ENCODE measurements around the gene PRXL2C. TPM values are rescaled to one million over a fixed set of nuclear protein-coding genes. Genes with fewer than 3 reads are reported as not detected.

Gene PRXL2C
- total and polyA plus RNA-seq, 2 donors: 11.2 to 19.7 TPM

DNA sequence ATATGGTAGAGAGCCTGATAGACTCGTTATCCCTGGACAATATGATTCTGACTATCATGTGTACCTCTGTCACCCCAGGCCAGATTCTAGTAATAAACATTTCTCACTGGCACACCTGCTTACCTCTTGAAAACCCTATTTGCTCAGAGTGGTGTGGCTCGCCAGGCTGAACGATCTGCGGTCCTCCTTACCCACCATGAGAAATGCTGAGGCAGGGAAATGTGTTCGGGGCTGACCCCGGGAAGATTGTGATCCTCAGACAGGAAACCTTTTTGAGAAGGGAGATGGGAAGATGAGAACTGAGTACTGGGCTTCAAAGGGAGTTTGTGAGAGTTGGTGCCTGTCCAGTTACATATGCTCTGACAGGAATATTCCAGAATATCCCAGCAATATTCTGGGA is 10.7 kb upstream of the PRXL2C start:
- DNase-seq (ENCODE audit: extremely low spot score): no peak
- WGBS: 84% methylated on average over 6 of the region's 6 CpGs
- Histone ChIP-seq H3K27ac (ENCODE audit: low read depth) (no peak overlapping the region), H3K4me3 (ENCODE audit: low read depth, low read length) (no peak overlapping the region), H3K4me1 (ENCODE audit: insufficient read depth) (no peaks in the 10 kb centered on the region), H3K36me3 (ENCODE audit: insufficient read depth) (no peaks in the 10 kb centered on the region)

DNA sequence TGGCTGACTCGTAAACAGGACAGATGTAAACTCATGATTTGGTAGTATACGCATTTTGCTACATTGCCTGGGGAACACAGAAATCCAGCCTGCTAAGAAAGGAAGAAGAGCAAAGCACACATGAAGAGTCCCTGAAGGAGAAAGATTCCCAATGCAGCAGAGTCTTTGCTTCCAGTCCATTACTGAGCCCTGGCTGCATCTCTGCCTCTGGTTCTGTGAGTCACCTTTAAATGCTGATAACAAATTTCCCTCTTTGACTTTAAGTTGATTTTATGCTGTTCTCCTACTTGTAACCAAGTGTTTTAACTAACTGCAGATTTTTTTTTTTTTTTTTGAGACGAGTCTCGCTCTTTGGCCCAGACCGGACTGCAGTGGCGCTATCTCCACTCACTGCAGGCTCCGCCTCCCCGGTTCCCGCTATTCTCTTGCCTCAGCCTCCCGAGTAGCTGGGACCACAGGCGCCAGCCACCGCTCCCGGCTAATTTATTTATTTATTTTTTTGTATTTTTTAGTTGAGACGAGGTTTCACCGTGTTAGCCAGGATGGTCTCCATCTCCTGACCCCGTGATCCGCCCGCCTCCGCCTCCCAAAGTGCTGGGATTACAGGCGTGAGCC is 8.5 kb upstream of the PRXL2C start:
- 88% methylated on average over 20 of the region's 20 CpGs for WGBS
- DNase-seq (ENCODE audit: extremely low spot score): no peak
- Histone ChIP-seq H3K36me3 (ENCODE audit: insufficient read depth) (no peaks in the 10 kb centered on the region), H3K4me1 (ENCODE audit: insufficient read depth) (no peaks in the 10 kb centered on the region), H3K4me3 (ENCODE audit: low read depth, low read length) (no peak overlapping the region), H3K27ac (ENCODE audit: low read depth) (no peak overlapping the region)

DNA sequence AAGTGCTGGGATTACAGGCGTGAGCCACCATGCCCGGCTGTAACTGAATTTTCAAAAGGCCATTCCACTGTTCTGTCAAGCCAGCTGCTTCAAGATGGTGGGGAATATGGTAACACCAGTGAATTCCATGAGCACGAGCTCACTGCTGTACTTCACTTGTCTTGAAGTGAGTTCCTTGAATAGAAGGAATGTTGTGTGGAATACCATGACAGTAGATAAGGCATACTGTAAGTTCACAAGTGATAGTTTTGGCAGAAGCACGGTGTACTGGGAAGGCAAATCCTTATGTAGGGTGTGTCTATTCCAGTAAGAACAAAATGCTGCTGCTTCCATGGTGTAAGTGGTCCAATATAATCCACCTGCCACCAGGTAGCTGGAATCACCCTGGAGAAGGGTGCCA is 6.6 kb upstream of the PRXL2C start:
- DNase-seq (ENCODE audit: extremely low spot score): no peak

DNA sequence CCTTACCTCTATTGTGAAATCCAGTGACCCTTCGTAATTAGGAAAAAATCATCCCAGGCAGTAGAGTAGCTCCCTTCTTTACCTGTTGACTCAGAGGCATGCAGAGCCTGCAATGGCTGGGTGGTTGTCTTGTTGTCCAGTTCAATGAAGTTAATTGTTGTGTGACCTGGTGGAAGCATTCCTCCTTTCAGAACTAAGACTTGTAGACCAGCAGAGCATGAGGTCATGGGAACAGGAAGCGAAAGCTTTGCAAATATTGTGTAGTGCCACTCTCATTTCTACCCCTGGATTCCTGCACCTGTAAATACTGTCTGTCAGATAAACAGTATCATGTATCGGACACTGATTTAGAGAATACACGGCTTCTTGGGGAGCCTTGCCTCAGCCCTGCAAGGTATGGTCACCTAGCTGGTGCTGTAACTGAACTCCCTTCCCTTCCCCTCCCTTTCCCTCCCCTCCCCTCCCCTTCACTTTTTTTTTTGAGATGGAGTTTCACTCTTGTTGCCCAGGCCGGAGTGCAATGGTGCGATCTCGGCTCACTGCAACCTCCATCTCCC is 5.7 kb upstream of the PRXL2C start:
- DNase-seq (ENCODE audit: extremely low spot score): no peak
- Histone ChIP-seq H3K4me3 (ENCODE audit: low read depth, low read length) (no peak overlapping the region), H3K36me3 (ENCODE audit: insufficient read depth) (no peaks in the 10 kb centered on the region), H3K27ac (ENCODE audit: low read depth) (no peak overlapping the region), H3K4me1 (ENCODE audit: insufficient read depth) (no peaks in the 10 kb centered on the region)
- WGBS: 86% methylated on average over 7 of the region's 7 CpGs

More for the DNA sequence above, 6.6 kb upstream of the PRXL2C start:
- Histone ChIP-seq H3K36me3 (ENCODE audit: insufficient read depth) (no peaks in the 10 kb centered on the region), H3K4me3 (ENCODE audit: low read depth, low read length) (no peak overlapping the region), H3K27ac (ENCODE audit: low read depth) (no peak overlapping the region), H3K4me1 (ENCODE audit: insufficient read depth) (no peaks in the 10 kb centered on the region)
- WGBS: 81% methylated on average over 4 of the region's 4 CpGs

DNA sequence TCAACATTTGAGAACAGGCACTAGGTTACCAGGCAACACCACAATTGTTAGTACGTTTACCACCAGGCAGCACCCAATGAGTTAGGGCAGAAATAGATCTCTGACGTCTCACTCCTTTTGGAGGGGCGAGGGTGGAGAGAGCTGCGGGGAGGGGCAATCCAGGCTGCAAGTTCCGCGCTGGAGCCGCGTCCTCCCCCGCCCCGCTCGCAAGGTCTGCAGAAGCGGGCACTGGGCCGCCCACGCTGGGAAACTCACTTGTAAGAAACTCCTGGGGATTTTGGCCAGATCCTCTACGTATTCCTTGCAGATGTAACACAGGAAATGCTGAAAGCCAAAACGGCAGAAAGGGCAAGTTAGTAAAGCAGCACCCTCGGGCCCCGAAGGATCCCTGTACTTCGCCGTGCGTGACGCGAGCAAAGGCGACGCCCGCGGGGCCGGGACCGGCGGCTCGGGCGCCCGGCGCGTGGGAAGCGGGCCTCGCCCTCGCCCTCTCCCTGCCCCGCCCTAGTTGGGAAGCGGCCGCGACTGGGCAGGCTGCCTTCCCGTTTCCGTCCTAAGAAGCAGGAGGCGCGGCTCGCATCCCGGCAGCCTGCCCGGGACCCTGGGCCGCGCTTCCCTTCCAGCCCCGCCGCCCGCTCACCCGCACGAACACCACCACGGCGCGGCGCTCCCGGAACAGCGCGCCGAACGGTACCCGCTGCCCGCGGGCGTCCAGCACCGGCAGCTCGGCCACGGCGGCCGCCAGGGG is 493 bp downstream of the PRXL2C start:
- Histone ChIP-seq H3K4me1 (ENCODE audit: insufficient read depth) (no peaks in the 10 kb centered on the region), H3K36me3 (ENCODE audit: insufficient read depth) (no peaks in the 10 kb centered on the region), H3K27ac (ENCODE audit: low read depth) (peak overlapping the region; percentile 96), H3K4me3 (ENCODE audit: low read depth, low read length) (peak overlapping the region; percentile 68)
- under 1% methylated on average over 74 of the region's 74 CpGs for WGBS
- peak; percentile 65 for DNase-seq (ENCODE audit: extremely low spot score)

DNA sequence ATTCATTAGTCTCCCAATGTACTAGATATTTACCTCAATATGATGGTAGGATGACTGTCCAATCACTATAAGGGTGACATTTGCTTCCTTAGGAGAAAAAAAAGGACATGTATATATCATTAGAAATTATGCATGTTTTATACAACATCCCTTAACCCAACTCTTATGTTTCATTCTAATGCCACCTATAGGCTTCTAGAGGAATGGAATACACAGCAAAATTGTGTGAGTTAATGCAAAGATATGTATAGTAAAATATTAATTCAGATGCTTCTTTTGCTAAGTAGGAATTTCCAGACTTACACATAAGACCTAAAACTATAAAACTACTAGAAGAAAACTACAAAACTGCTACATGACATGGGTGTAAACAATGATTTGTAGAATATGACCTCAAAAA is 3.5 kb downstream of the PRXL2C start:
- H3K4me3 ChIP-seq (ENCODE audit: low read depth, low read length): no peak overlapping the region
- no peak for DNase-seq (ENCODE audit: extremely low spot score)
- no peaks in the 10 kb centered on the region for H3K36me3 ChIP-seq (ENCODE audit: insufficient read depth)
- H3K27ac ChIP-seq (ENCODE audit: low read depth): no peak overlapping the region
- H3K4me1 ChIP-seq (ENCODE audit: insufficient read depth): no peaks in the 10 kb centered on the region

DNA sequence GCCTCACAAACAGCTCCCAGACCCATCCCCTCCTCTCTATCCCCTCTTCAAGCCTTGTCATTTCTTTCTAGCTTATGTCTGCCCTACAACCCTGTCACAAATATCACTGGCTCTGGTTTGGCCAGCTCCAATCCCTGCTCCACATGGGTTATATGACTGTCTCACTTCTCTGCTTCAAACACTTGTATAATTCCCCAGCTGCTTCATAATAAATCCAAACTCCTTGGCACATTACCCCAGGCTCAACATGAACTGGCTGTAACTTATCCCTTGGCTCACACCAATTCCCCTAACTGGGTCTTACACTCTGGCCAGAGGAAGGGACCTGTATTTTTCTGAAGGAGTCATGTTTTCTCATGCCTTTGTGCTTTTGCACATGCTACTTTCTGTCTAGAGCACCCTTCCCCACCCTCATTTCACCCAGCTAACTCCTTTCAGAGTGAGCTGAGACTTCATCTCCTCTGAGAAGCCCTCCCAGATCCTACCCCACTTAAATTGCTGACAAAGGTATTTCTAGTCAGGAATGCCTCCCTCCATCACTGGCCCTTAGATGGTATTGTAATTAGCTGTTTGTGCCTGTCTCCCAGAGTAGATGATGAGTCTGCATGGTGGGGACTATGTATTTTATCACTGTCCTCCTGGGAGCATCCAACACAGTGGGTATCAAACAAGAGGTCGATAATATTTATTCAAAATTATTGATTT is 5.3 kb downstream of the PRXL2C start:
- no peak overlapping the region for H3K4me3 ChIP-seq (ENCODE audit: low read depth, low read length)
- no peak for DNase-seq (ENCODE audit: extremely low spot score)
- H3K36me3 ChIP-seq (ENCODE audit: insufficient read depth): no peaks in the 10 kb centered on the region
- WGBS: 89% methylated on average over 1 of the region's 1 CpG
- H3K27ac ChIP-seq (ENCODE audit: low read depth): no peak overlapping the region
- no peaks in the 10 kb centered on the region for H3K4me1 ChIP-seq (ENCODE audit: insufficient read depth)

DNA sequence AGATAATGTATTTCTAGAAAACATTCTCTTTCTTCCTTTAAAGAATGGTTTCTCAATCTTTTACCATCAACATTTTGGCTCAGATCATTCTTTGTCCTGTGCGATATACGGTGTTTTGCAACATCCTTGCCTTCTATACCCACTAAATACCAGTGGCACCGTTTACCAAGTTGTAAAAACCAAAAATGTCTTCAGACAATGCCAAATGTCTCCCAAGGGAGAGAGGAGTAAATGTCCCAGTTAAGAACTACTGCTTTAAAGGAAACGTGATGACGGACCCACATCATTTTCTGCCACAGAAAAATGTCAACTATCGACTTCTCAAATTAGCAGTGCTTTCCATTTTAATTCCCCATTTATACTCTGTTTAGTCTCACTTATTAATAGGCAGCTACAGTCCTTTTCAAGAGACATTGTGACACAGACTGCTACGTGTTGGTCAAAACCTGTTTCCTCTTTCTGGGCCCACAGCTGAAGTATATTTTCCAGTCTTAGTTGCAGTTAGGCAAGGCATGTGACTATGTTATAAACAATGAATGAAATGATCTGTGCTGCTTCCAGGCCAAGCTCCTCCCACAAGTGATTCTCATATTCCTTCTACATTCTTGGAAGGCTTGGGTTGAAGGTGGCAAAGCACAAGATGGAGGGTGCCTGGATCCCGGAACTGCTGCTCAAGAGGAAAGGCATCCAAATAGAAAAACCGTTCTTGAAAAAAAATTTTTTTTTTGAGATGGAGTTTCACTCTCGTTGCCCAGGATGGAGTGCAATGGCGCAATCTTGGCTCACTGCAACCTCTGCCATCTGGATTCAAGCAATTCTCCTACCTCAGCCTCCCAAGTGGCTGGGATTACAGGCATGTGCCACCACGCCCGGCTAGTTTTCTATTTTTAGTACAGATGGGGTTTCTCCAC is 8.8 kb downstream of the PRXL2C start:
- WGBS: 71% methylated on average over 13 of the region's 13 CpGs
- Histone ChIP-seq H3K4me1 (ENCODE audit: insufficient read depth) (no peaks in the 10 kb centered on the region), H3K36me3 (ENCODE audit: insufficient read depth) (peaks cover 3% of the 10 kb centered on the region), H3K27ac (ENCODE audit: low read depth) (no peak overlapping the region), H3K4me3 (ENCODE audit: low read depth, low read length) (no peak overlapping the region)
- DNase-seq (ENCODE audit: extremely low spot score): no peak

DNA sequence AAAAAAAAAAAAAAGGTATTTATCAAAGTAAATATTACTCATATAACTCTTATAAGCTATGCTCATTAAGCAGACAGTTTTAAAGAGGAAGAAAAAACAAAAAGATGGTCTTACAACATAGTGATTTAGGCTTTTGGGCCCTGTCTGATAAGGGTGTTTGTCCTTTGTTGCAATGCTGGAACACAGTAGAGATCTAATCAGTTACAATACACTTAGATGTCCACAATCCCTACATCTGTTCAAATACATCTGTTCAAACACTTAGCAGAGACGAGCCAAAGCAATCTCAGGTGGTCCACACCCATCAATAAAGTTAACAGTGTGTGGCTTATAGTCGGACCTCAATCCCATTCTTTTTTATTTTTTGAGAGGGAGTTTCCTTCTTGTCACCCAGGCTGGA is 11.0 kb downstream of the PRXL2C start:
- Histone ChIP-seq H3K36me3 (ENCODE audit: insufficient read depth) (peaks cover 3% of the 10 kb centered on the region), H3K27ac (ENCODE audit: low read depth) (no peak overlapping the region), H3K4me1 (ENCODE audit: insufficient read depth) (no peaks in the 10 kb centered on the region), H3K4me3 (ENCODE audit: low read depth, low read length) (no peak overlapping the region)
- DNase-seq (ENCODE audit: extremely low spot score): no peak
- WGBS: 82% methylated on average over 2 of the region's 2 CpGs

DNA sequence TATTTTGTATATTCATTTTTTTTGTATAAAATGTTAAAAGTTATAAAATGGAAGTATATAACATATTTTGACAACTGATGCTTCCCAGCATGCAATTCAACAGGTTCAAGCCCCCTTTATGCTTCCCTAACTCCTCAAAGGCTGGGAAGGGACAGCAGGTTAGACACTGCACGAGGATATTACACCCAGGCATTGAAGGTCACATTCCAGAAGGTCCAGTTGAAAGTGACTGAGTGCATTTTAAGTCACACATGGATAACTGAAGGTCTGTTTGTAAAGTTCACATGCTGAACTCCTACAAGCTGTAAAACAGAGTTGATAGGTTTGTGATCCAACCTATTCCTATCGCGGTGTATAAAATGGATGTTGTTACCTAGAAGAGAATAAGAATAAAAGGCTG is 13.6 kb downstream of the PRXL2C start:
- DNase-seq (ENCODE audit: extremely low spot score): no peak
- Histone ChIP-seq H3K4me3 (ENCODE audit: low read depth, low read length) (no peak overlapping the region), H3K27ac (ENCODE audit: low read depth) (no peak overlapping the region), H3K36me3 (ENCODE audit: insufficient read depth) (peaks cover 3% of the 10 kb centered on the region), H3K4me1 (ENCODE audit: insufficient read depth) (no peaks in the 10 kb centered on the region)
- 84% methylated on average over 3 of the region's 3 CpGs for WGBS

DNA sequence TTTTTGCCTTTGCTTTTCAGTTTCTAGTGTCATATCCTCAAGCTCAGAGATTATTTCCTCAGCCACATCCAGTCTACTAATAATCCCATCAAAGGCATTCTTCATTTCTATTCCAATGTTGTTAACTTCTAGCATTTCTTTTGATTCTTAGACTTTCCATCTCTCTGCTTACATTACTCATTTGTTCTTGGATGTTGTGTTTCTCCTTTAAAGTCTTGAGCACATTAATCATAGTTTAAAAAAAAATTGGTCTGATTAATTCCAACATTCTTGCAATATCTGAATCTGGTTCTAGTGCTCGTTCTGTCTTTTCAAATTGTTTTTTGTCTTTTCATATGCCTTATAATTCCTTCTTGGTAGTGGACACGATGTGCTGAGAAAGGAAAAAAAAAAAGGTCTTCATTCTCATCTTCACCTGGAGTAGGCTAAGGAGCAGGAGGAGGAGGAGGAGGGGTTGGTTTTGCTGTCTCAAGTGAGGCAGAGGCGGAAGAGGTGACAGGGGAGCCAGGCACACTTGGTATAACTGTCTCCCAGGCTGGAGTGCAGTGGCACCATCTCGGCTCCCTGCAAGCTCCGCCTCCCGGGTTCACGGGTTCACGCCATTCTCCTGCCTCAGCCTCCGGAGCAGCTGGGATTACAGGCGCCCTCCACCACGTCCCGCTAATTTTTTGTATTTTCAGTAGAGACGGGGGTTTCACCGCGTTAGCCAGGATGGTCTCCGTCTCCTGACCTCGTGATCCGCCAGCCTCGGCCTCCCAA is 16.3 kb downstream of the PRXL2C start:
- WGBS: 87% methylated on average over 19 of the region's 19 CpGs

DNA sequence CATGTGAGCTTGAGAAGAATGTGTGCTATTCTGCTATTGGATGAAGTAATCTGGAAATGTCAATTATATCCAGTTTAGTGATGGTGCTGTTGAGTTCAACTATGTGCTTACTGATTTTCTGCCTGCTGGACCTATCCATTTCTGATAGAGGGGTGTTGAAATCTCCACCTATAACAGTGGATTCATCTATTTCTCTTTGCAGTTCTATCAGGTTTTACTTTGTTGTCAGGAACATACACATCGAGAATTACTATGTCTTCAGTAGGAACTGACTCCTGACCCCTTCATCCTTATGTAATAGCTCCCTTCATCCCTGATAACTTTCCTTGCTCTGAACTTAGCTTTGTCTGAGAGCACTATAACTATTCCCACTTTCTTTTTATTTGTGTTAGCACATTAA is 18.7 kb downstream of the PRXL2C start:
- no peaks in the 10 kb centered on the region for H3K36me3 ChIP-seq (ENCODE audit: insufficient read depth)
- H3K4me3 ChIP-seq (ENCODE audit: low read depth, low read length): no peak overlapping the region
- H3K4me1 ChIP-seq (ENCODE audit: insufficient read depth): no peaks in the 10 kb centered on the region
- no peak overlapping the region for H3K27ac ChIP-seq (ENCODE audit: low read depth)
- DNase-seq (ENCODE audit: extremely low spot score): no peak
- whole genome bisulfite sequencing: 67% methylated on average over 1 of the region's 1 CpG

More for the DNA sequence above, 16.3 kb downstream of the PRXL2C start:
- no peak overlapping the region for H3K27ac ChIP-seq (ENCODE audit: low read depth)
- no peak overlapping the region for H3K4me3 ChIP-seq (ENCODE audit: low read depth, low read length)
- no peak for DNase-seq (ENCODE audit: extremely low spot score)
- H3K4me1 ChIP-seq (ENCODE audit: insufficient read depth): no peaks in the 10 kb centered on the region
- peaks cover 3% of the 10 kb centered on the region for H3K36me3 ChIP-seq (ENCODE audit: insufficient read depth)
